BJ (cell line): ENCODE measurements around the gene ANKS1A. TPM values are rescaled to one million over a fixed set of nuclear protein-coding genes. Genes with fewer than 3 reads are reported as not detected.

Source experiments
- CTCF ChIA-PET: fragments of 350-600 bp; formaldehyde crosslinking; extraction: SDS; loops from one replicate; lab custom pipeline; 2021; ENCODE audit warnings: antibody characterized with exemption, inconsistent platforms; lab: Yijun Ruan, JAX
- POLR2A ChIA-PET: fragments of 300-600 bp; sonication (Branson Sonifier 250); formaldehyde crosslinking; extraction: SDS; loops from one replicate; lab custom pipeline; 2021; ENCODE audit warnings: antibody characterized with exemption; lab: Charles Lee
- DNase-seq: peaks from one replicate; pipeline ENCODE4 v3.0.0-alpha.2; 2011; ENCODE audit warnings: low read depth
- H3K27me3 ChIP-seq: 2 replicates; pipeline ENCODE4 v1.6.0; 2011; ENCODE audit warnings: low read length; ENCODE audit not compliant: control insufficient read depth, insufficient read depth
- H3K36me3 ChIP-seq: 2 replicates; pipeline ENCODE4 v1.5.1; 2011; ENCODE audit warnings: low read length; ENCODE audit not compliant: control insufficient read depth, insufficient read depth
- H3K4me3 ChIP-seq: 2 replicates; pipeline ENCODE4 v1.5.1; 2011; ENCODE audit warnings: low read depth, mild to moderate bottlenecking, control low read depth, low read length
- CTCF ChIP-seq: IDR thresholded peaks from 2 replicates; pipeline ENCODE4 v1.5.1; 2011; ENCODE audit warnings: low read depth, mild to moderate bottlenecking, control low read depth, inconsistent platforms, low read length, moderate library complexity; ENCODE audit not compliant: insufficient read depth
- polyA plus RNA-seq: library from polyadenylated mRNA; depleted of rRNA; stranded (reverse); fragments of >200 nt; gene quantifications from 2 replicates; pipeline ENCODE4 v1.2.3, GENCODE V29; 2011

ANKS1A gene
- polyA plus RNA-seq, 1 experiment, result 4.2 TPM

DNA sequence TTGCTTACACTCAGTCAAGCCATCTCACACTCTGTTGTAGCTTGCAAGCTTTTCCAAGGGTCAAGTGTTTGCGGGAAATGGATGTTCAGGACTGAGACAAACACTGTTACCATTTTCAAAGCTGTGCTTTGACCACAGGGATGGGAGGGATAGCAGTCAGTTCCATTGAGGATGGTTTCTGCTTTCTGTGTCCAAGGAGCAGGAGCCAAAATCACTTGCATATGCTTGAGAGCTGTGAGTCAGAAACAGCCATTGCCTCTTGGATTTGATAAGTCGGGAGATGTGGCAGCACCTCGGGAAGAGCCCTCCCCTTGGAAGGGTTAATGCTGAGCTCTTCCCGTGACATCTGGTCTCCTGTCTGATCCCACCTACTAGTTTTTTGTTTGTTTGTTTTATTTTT, 166.8 kb downstream of the ANKS1A start:
- peaks cover 4% of the 10 kb centered on the region for H3K36me3 ChIP-seq
- ChIA-PET POLR2A (no interaction called here), CTCF (interaction anchor here (1.4 kb wide), 1 partner anchor 9 kb away, joined by 4 read pairs; no protein-coding TSS in a partner anchor)
- no peak for TF ChIP-seq CTCF
- H3K27me3 ChIP-seq, result no peaks in the 10 kb centered on the region
- no peak for DNase-seq
- H3K4me3 ChIP-seq, result no peak overlapping the region

DNA sequence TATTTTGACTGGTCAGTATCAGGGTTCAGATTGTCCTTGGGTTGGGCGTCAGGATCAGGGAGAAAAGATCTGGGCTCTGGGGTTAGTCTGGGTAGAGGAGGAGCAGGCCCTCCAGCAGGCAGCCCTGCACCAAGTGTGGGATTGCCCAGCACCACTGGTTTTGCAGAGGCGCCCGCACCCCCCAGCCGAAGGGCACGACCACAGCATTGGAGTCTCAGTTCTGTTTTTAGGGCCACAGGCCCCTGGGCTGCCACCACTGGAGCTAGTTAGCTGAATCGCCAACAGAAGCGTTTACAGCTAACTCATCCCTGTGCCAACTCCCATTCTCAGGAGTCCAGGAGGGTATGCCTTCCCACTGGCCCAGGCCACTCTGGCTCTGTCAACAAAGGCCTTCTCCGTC, 167.9 kb downstream of the ANKS1A start:
- H3K27me3 ChIP-seq, result no peaks in the 10 kb centered on the region
- DNase-seq, result no peak
- no peak for TF ChIP-seq CTCF
- CTCF ChIA-PET, result no interaction called here
- POLR2A ChIA-PET, result no interaction called here
- H3K4me3 ChIP-seq, result no peak overlapping the region
- H3K36me3 ChIP-seq, result peaks cover 6% of the 10 kb centered on the region

DNA sequence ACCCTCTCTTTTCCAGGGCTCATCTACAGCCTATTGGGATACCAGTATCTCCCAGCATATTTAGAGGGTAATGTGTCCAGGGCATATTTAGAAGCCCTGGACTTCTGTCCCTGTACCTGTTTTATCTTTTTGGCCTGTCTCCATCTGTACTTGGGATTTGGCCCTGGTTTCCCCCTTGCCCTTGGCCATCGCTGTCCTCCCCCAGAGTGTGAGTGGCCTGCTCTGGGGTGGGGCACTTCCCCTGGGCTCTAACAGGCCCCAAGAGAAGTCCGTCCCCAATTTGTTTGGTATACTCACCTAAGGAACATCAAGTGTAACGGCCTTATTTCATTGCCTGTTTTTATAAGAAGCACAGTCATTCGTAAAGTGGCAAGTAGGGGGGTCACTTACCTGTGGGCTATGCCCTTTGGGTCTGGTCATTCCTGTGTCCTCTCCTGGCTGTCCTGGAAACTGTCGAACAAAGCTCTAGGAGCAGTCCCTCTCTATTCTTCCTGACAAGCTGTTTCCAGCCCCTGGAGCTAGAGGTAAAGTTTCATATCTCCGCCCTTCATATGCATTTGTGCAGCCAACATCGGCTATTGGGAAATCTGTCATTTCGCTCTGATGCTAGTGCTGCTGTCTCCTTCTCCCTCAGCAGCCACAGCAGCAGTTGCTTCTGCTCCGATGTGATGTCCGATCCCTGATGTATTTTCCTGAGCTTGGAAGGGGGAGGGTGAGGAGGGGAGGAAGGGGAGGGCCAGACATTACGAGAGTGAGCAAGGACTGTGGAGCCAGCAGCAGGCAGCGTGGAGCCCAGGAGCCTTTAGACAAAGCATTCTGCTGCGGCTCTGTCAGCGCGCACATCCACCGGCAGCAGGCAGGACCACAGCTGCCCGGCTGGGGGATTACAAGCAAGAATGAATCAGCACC, 168.6 kb downstream of the ANKS1A start:
- H3K36me3 ChIP-seq, result peaks cover 8% of the 10 kb centered on the region
- TF ChIP-seq CTCF, result no peak
- H3K4me3 ChIP-seq, result no peak overlapping the region
- ChIA-PET POLR2A (no interaction called here), CTCF (no interaction called here)
- DNase-seq, result no peak
- H3K27me3 ChIP-seq, result no peaks in the 10 kb centered on the region

DNA sequence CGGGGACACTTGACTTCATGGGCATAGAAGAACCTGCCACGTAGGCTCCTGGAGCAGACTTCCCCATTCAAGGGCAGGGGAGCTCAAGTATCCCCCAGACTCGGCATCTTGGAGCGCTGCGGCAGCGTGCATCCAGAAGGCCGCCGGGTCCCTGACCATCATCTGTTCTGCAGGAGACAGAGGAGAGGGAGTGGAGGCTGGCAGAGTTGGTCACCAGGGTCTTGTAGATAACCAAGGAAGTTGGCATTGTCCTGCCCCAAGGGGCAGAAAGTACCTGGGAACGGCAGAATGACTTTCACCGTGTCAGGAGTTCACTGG, 169.3 kb downstream of the ANKS1A start:
- no peak for TF ChIP-seq CTCF
- CTCF ChIA-PET, result no interaction called here
- Histone ChIP-seq H3K27me3 (no peaks in the 10 kb centered on the region), H3K36me3 (peaks cover 10% of the 10 kb centered on the region), H3K4me3 (no peak overlapping the region)
- DNase-seq, result no peak
- POLR2A ChIA-PET, result no interaction called here

DNA sequence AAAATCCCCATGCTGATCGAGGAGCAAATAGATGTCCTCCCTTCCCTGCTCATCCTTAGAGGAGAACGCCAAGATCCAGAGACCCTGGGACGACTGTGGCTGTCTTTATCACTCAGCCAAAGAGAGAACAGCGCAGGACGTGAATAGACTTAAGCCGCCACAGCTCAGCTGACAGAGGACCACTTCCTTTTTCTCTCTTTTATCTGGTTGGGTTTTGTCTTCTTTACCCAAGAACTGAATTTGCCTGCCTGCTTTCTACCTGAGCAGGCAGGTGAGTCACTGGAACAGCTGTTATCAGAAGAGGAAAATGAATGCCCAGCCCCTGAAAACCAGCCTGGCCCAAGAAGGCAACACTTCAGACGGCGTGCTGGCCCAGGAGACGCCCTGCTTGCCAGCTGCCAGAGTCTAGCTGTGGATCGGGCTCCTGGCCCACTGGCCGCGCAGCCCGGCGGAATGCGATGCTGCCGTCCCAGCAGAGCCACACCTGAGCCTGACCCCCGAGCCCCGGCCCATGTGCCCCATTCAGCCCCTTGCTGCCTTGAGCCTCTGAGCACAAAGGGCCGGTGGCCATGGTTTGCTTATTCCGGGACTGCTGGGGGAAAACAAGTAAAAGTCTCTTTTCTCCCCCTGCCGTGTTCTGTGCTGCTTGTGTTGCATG, 169.9 kb downstream of the ANKS1A start:
- Histone ChIP-seq H3K27me3 (no peaks in the 10 kb centered on the region), H3K4me3 (no peak overlapping the region), H3K36me3 (peaks cover 11% of the 10 kb centered on the region)
- CTCF ChIA-PET, result no interaction called here
- POLR2A ChIA-PET, result no interaction called here
- no peak for TF ChIP-seq CTCF
- DNase-seq, result no peak
